ENCODE data around the gene RFNG.

The RFNG gene

GRCh38 chr17:82051776-82052637 lies at the start of gene RFNG, which contains the start of gene GPS1:
Gene RFNG (minus strand): TSS chr17:82051811. CDS start chr17:82051766, 45 bp downstream.
Gene GPS1 (plus strand): TSS chr17:82051898. CDS start chr17:82051932, 34 bp downstream.
- peak; percentile 50 to 67 for DNase-seq

GRCh38 chr17:82101301-82101715 lies 49.7 kb upstream of the RFNG start:
- DNase-seq = no peak

GRCh38 chr17:82100502-82101298 lies 49.1 kb upstream of the RFNG start:
- no peak for DNase-seq

GRCh38 chr17:82098939-82099763 lies 47.5 kb upstream of the RFNG start:
- no peak for DNase-seq

- DNase-seq = peak; percentile 91 to 96
These were observed 46.7 kb upstream of the RFNG start, which contains the start of gene FASN for GRCh38 chr17:82098169-82098938. Gene FASN (minus strand): TSS chr17:82098236. CDS start chr17:82096445, 1,791 bp downstream.

- DNase-seq = no peak
These were observed 46.2 kb upstream of the RFNG start for GRCh38 chr17:82097919-82098168.

- DNase-seq = peak; percentile 20 to 33
These were observed 45.7 kb upstream of the RFNG start for GRCh38 chr17:82097184-82097918.

- DNase-seq = no peak
These were observed 45.1 kb upstream of the RFNG start for GRCh38 chr17:82096709-82097183.

GRCh38 chr17:82095777-82096708 lies 44.4 kb upstream of the RFNG start:
- DNase-seq = no peak

- no peak for DNase-seq
These were observed 43.5 kb upstream of the RFNG start for GRCh38 chr17:82094931-82095776.

GRCh38 chr17:82092995-82093751 lies 41.6 kb upstream of the RFNG start:
- DNase-seq = no peak

- DNase-seq = no peak
These were observed 41.0 kb upstream of the RFNG start for GRCh38 chr17:82092628-82092994.

GRCh38 chr17:82092094-82092586 lies 40.5 kb upstream of the RFNG start:
- no peak for DNase-seq

- DNase-seq = no peak
These were observed 39.9 kb upstream of the RFNG start for GRCh38 chr17:82091264-82092066.

GRCh38 chr17:82090549-82091263 lies 39.1 kb upstream of the RFNG start:
- no peak for DNase-seq

GRCh38 chr17:82089723-82090548 lies 38.3 kb upstream of the RFNG start:
- DNase-seq = no peak

All from inflammatory macrophage treated with lipopolysaccharide for 1 hour (primary cell).